ENCODE results near the gene LRRC8C. TPM values are rescaled to one million over a fixed set of nuclear protein-coding genes. Genes with fewer than 3 reads are reported as not detected.

Gene LRRC8C
- total and polyA plus RNA-seq, 2 of the 8 experiments (the other 6 are each of a cell fraction or from before 2014, with no cell fraction given), result 1.1 to 2.1 TPM

DNA sequence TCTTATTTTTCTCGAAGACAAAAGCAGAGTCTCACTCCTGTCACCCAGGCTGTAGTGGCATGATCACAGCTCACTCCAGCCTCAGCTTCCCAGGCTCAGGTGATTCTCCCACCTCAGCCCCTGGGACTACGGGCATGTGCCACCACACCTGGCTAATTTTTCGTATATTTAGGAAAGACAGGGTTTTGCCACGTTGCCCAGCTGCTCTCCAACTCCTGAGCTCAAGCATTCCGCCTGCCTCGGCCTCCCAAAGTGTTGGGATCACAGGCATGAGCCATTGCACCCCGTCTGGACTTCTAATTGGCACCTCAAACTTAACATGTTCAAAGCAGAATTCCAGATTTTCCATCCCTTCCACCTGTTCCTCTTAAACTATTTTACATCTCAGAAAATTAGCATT is 19.0 kb upstream of the LRRC8C start (continued):
- TF ChIP-seq, protein P1, sequence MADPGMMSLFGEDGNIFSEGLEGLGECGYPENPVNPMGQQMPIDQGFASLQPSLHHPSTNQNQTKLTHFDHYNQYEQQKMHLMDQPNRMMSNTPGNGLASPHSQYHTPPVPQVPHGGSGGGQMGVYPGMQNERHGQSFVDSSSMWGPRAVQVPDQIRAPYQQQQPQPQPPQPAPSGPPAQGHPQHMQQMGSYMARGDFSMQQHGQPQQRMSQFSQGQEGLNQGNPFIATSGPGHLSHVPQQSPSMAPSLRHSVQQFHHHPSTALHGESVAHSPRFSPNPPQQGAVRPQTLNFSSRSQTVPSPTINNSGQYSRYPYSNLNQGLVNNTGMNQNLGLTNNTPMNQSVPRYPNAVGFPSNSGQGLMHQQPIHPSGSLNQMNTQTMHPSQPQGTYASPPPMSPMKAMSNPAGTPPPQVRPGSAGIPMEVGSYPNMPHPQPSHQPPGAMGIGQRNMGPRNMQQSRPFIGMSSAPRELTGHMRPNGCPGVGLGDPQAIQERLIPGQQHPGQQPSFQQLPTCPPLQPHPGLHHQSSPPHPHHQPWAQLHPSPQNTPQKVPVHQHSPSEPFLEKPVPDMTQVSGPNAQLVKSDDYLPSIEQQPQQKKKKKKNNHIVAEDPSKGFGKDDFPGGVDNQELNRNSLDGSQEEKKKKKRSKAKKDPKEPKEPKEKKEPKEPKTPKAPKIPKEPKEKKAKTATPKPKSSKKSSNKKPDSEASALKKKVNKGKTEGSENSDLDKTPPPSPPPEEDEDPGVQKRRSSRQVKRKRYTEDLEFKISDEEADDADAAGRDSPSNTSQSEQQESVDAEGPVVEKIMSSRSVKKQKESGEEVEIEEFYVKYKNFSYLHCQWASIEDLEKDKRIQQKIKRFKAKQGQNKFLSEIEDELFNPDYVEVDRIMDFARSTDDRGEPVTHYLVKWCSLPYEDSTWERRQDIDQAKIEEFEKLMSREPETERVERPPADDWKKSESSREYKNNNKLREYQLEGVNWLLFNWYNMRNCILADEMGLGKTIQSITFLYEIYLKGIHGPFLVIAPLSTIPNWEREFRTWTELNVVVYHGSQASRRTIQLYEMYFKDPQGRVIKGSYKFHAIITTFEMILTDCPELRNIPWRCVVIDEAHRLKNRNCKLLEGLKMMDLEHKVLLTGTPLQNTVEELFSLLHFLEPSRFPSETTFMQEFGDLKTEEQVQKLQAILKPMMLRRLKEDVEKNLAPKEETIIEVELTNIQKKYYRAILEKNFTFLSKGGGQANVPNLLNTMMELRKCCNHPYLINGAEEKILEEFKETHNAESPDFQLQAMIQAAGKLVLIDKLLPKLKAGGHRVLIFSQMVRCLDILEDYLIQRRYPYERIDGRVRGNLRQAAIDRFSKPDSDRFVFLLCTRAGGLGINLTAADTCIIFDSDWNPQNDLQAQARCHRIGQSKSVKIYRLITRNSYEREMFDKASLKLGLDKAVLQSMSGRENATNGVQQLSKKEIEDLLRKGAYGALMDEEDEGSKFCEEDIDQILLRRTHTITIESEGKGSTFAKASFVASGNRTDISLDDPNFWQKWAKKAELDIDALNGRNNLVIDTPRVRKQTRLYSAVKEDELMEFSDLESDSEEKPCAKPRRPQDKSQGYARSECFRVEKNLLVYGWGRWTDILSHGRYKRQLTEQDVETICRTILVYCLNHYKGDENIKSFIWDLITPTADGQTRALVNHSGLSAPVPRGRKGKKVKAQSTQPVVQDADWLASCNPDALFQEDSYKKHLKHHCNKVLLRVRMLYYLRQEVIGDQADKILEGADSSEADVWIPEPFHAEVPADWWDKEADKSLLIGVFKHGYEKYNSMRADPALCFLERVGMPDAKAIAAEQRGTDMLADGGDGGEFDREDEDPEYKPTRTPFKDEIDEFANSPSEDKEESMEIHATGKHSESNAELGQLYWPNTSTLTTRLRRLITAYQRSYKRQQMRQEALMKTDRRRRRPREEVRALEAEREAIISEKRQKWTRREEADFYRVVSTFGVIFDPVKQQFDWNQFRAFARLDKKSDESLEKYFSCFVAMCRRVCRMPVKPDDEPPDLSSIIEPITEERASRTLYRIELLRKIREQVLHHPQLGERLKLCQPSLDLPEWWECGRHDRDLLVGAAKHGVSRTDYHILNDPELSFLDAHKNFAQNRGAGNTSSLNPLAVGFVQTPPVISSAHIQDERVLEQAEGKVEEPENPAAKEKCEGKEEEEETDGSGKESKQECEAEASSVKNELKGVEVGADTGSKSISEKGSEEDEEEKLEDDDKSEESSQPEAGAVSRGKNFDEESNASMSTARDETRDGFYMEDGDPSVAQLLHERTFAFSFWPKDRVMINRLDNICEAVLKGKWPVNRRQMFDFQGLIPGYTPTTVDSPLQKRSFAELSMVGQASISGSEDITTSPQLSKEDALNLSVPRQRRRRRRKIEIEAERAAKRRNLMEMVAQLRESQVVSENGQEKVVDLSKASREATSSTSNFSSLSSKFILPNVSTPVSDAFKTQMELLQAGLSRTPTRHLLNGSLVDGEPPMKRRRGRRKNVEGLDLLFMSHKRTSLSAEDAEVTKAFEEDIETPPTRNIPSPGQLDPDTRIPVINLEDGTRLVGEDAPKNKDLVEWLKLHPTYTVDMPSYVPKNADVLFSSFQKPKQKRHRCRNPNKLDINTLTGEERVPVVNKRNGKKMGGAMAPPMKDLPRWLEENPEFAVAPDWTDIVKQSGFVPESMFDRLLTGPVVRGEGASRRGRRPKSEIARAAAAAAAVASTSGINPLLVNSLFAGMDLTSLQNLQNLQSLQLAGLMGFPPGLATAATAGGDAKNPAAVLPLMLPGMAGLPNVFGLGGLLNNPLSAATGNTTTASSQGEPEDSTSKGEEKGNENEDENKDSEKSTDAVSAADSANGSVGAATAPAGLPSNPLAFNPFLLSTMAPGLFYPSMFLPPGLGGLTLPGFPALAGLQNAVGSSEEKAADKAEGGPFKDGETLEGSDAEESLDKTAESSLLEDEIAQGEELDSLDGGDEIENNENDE (IDR thresholded peaks at IDR 0.05; ENCODE audit: insufficient replicate concordance, low read length), result no peak
- no peak for TF ChIP-seq POLR2AphosphoS5 (IDR thresholded peaks at IDR 0.05; ENCODE audit: low read depth, low read length)
- no peak for TF ChIP-seq POU5F1 (IDR thresholded peaks at IDR 0.05; ENCODE audit: low read depth, low read length)

Measured in H1 (cell line).